Lower leg skin (tissue), 3 donors: ENCODE measurements around the gene BICRA.

Source experiments
- POLR2A ChIP-seq, 2 donors: fragments of 450-650 bp; IDR thresholded peaks; one replicate each; pipeline ENCODE4 v1.6.1; 2016 to 2017; ENCODE audit warnings: antibody characterized with exemption in 2 of 2, mild to moderate bottlenecking in 1 of 2, moderate library complexity in 1 of 2
- TF ChIP-seq, protein P1 (sequence below), 3 donors: fragments of 450-650 bp; IDR thresholded peaks; one replicate each; pipeline ENCODE4 v1.5.1; 2016; ENCODE audit warnings: antibody characterized with exemption in 3 of 3, mild to moderate bottlenecking in 3 of 3, moderate library complexity in 2 of 3

DNA sequence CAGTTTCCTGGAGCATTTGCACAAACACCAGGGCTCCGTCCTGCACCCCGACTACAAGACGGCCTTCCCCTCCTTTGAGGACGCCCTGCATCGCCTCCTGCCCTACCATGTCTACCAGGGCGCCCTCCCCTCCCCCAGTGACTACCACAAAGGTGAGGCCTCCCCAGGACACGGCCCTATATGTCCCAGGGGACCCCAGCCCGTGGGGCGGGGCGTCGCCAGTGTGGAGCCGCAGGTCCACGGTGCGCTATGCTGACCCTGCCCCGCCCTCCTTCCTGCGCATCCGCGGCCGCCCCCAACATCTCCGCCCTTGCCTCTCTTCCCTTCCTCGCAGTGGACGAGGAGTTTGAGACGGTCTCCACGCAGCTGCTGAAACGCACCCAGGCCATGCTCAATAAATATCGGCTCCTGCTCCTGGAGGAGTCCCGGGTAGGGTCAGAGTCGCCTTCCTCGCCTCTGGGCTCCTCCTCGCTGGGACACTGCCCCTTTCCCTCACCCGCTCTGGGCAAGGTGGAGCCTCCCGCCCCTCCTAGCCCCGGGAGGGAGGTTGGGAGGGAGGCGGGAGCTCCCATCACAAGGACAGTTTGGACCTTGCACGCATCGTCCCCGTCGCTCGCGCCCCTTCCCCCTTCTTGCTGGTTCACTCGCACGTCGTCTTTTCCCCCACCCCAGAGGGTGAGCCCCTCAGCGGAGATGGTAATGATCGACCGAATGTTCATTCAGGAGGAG is 89.9 kb downstream of the BICRA start:
- TF ChIP-seq, protein P1, sequence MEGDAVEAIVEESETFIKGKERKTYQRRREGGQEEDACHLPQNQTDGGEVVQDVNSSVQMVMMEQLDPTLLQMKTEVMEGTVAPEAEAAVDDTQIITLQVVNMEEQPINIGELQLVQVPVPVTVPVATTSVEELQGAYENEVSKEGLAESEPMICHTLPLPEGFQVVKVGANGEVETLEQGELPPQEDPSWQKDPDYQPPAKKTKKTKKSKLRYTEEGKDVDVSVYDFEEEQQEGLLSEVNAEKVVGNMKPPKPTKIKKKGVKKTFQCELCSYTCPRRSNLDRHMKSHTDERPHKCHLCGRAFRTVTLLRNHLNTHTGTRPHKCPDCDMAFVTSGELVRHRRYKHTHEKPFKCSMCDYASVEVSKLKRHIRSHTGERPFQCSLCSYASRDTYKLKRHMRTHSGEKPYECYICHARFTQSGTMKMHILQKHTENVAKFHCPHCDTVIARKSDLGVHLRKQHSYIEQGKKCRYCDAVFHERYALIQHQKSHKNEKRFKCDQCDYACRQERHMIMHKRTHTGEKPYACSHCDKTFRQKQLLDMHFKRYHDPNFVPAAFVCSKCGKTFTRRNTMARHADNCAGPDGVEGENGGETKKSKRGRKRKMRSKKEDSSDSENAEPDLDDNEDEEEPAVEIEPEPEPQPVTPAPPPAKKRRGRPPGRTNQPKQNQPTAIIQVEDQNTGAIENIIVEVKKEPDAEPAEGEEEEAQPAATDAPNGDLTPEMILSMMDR (IDR thresholded peaks at IDR 0.05): no peak
- no peak for TF ChIP-seq POLR2A (IDR thresholded peaks at IDR 0.05)
